ENCODE data around the gene MTHFD1L. TPM values are rescaled to one million over a fixed set of nuclear protein-coding genes. Genes with fewer than 3 reads are reported as not detected.

The MTHFD1L gene
- total RNA-seq, 1 donor from 2014 or later, result 107 TPM

GRCh38 chr6:150981669-150982068 is 116.2 kb downstream of the MTHFD1L start:
- FAIRE-seq (no peak), DNase-seq (ENCODE audit: low read depth) (no peak)
- Mint-ChIP-seq H3K27me3 (ENCODE audit: low read depth, unreplicated experiment) (no peaks in the 10 kb centered on the region), H3K9me3 (ENCODE audit: unreplicated experiment) (no peaks in the 10 kb centered on the region), H3K4me1 (ENCODE audit: low read depth, unreplicated experiment) (no peaks in the 10 kb centered on the region), H3K4me3 (ENCODE audit: unreplicated experiment) (no peak overlapping the region), H3K36me3 (ENCODE audit: low read depth, unreplicated experiment) (peaks cover 19% of the 10 kb centered on the region), H3K27ac (ENCODE audit: unreplicated experiment) (no peak overlapping the region)
- Histone ChIP-seq H3K27ac (ENCODE audit: low read depth, low read length) (no peak overlapping the region), H3K4me2 (ENCODE audit: low read length) (no peak overlapping the region), H3K9ac (ENCODE audit: low read length) (no peak overlapping the region), H3K9me3 (ENCODE audit: insufficient read depth, low read depth, low read length) (no peaks in the 10 kb centered on the region), H3K79me2 (ENCODE audit: insufficient read depth, low read length) (no peaks in the 10 kb centered on the region), H3K27me3 (ENCODE audit: insufficient read depth, low read length) (no peaks in the 10 kb centered on the region), H3K4me3 (ENCODE audit: insufficient read depth, low read depth, low read length) (no peak overlapping the region), H2AFZ (ENCODE audit: low read depth, low read length) (no peak overlapping the region), H4K20me1 (ENCODE audit: insufficient read depth, low read length) (no peaks in the 10 kb centered on the region), H3K4me1 (ENCODE audit: insufficient read depth, low read length) (no peaks in the 10 kb centered on the region), H3K36me3 (ENCODE audit: insufficient read depth, low read length) (peaks cover 30% of the 10 kb centered on the region)
- TF ChIP-seq CTCF (IDR thresholded peaks at IDR 0.05; ENCODE audit: insufficient read depth, low read depth, low read length) (no peak), EZH2 (IDR thresholded peaks at IDR 0.05; ENCODE audit: insufficient read depth, low read length) (no peak)

GRCh38 chr6:150987371-150987828 is 121.9 kb downstream of the MTHFD1L start:
- H3K4me1 ChIP-seq (ENCODE audit: insufficient read depth, low read length), result no peaks in the 10 kb centered on the region
- TF ChIP-seq EZH2 (IDR thresholded peaks at IDR 0.05; ENCODE audit: insufficient read depth, low read length), result no peak
- TF ChIP-seq CTCF (IDR thresholded peaks at IDR 0.05; ENCODE audit: insufficient read depth, low read depth, low read length), result no peak
- H3K4me2 ChIP-seq (ENCODE audit: low read length), result no peak overlapping the region
- H3K4me3 ChIP-seq (ENCODE audit: insufficient read depth, low read depth, low read length), result no peak overlapping the region
- no peak overlapping the region for H3K9ac ChIP-seq (ENCODE audit: low read length)
- Mint-ChIP-seq H3K9me3 (ENCODE audit: unreplicated experiment) (no peaks in the 10 kb centered on the region), H3K27me3 (ENCODE audit: low read depth, unreplicated experiment) (no peaks in the 10 kb centered on the region), H3K36me3 (ENCODE audit: low read depth, unreplicated experiment) (peaks cover 13% of the 10 kb centered on the region), H3K4me3 (ENCODE audit: unreplicated experiment) (no peak overlapping the region), H3K4me1 (ENCODE audit: low read depth, unreplicated experiment) (no peaks in the 10 kb centered on the region), H3K27ac (ENCODE audit: unreplicated experiment) (no peak overlapping the region)
- no peak for FAIRE-seq
- peaks cover 14% of the 10 kb centered on the region for H3K36me3 ChIP-seq (ENCODE audit: insufficient read depth, low read length)
- H2AFZ ChIP-seq (ENCODE audit: low read depth, low read length), result no peak overlapping the region
- DNase-seq (ENCODE audit: low read depth), result no peak
- no peaks in the 10 kb centered on the region for H3K9me3 ChIP-seq (ENCODE audit: insufficient read depth, low read depth, low read length)
- H3K27ac ChIP-seq (ENCODE audit: low read depth, low read length), result no peak overlapping the region
- no peaks in the 10 kb centered on the region for H3K79me2 ChIP-seq (ENCODE audit: insufficient read depth, low read length)
- no peaks in the 10 kb centered on the region for H3K27me3 ChIP-seq (ENCODE audit: insufficient read depth, low read length)
- H4K20me1 ChIP-seq (ENCODE audit: insufficient read depth, low read length), result peaks cover 5% of the 10 kb centered on the region

- Mint-ChIP-seq H3K4me3 (ENCODE audit: unreplicated experiment) (no peak overlapping the region), H3K27ac (ENCODE audit: unreplicated experiment) (no peak overlapping the region), H3K9me3 (ENCODE audit: unreplicated experiment) (no peaks in the 10 kb centered on the region), H3K4me1 (ENCODE audit: low read depth, unreplicated experiment) (no peaks in the 10 kb centered on the region), H3K27me3 (ENCODE audit: low read depth, unreplicated experiment) (no peaks in the 10 kb centered on the region), H3K36me3 (ENCODE audit: low read depth, unreplicated experiment) (peaks cover 16% of the 10 kb centered on the region)
- TF ChIP-seq EZH2 (IDR thresholded peaks at IDR 0.05; ENCODE audit: insufficient read depth, low read length) (no peak), CTCF (IDR thresholded peaks at IDR 0.05; ENCODE audit: insufficient read depth, low read depth, low read length) (no peak)
- no peak overlapping the region for H3K27ac ChIP-seq (ENCODE audit: low read depth, low read length)
- H4K20me1 ChIP-seq (ENCODE audit: insufficient read depth, low read length), result peaks cover 5% of the 10 kb centered on the region
- H3K27me3 ChIP-seq (ENCODE audit: insufficient read depth, low read length), result no peaks in the 10 kb centered on the region
- H3K4me3 ChIP-seq (ENCODE audit: insufficient read depth, low read depth, low read length), result no peak overlapping the region
- no peaks in the 10 kb centered on the region for H3K9me3 ChIP-seq (ENCODE audit: insufficient read depth, low read depth, low read length)
- no peak for DNase-seq (ENCODE audit: low read depth)
- no peak overlapping the region for H3K9ac ChIP-seq (ENCODE audit: low read length)
- H3K4me1 ChIP-seq (ENCODE audit: insufficient read depth, low read length), result no peaks in the 10 kb centered on the region
- peaks cover 14% of the 10 kb centered on the region for H3K36me3 ChIP-seq (ENCODE audit: insufficient read depth, low read length)
- H2AFZ ChIP-seq (ENCODE audit: low read depth, low read length), result no peak overlapping the region
- no peaks in the 10 kb centered on the region for H3K79me2 ChIP-seq (ENCODE audit: insufficient read depth, low read length)
- no peak for FAIRE-seq
- no peak overlapping the region for H3K4me2 ChIP-seq (ENCODE audit: low read length)
These were observed 122.5 kb downstream of the MTHFD1L start for GRCh38 chr6:150987855-150988464.

Data from astrocyte (in vitro differentiated cells and primary cell).